Transverse colon (tissue), 4 donors: Measurements from ENCODE around the gene FZD1. TPM values are rescaled to one million over a fixed set of nuclear protein-coding genes. Genes with fewer than 3 reads are reported as not detected.

Experiments
- DNase-seq: peaks from one replicate; pipeline ENCODE4 v3.0.0-alpha.2; 2019
- H3K27ac ChIP-seq, 4 donors: fragments of 200-600 bp; sonication (generic); 2 replicates each; pipeline ENCODE4 v1.5.1; 2016 to 2018; ENCODE audit warnings: inconsistent platforms in 4 of 4
- H3K27me3 ChIP-seq: fragments of 200-600 bp; sonication (generic); 2 replicates; pipeline ENCODE4 v1.5.1; 2017; ENCODE audit warnings: inconsistent platforms
- H3K36me3 ChIP-seq, 4 donors: fragments of 200-600 bp; sonication (generic); 2 replicates each; pipeline ENCODE4 v1.5.1; 2017 to 2019; ENCODE audit warnings: inconsistent platforms in 4 of 4
- H3K4me1 ChIP-seq, 4 donors: fragments of 200-600 bp; sonication (generic); 2 replicates each; pipeline ENCODE4 v1.5.1; 2017 to 2020; ENCODE audit warnings: inconsistent platforms in 4 of 4
- H3K4me3 ChIP-seq, 4 donors: fragments of 200-600 bp; sonication (generic); 1 replicate in 1 of 4; 2 replicates in 3 of 4; pipeline versions ENCODE4 v1.5.1 to v1.6.1; 2017 to 2019; ENCODE audit warnings: inconsistent platforms in 4 of 4
- H3K9me3 ChIP-seq, 2 donors: fragments of 200-600 bp; sonication (generic); 2 replicates each; pipeline ENCODE4 v1.5.1; 2017 to 2019; ENCODE audit warnings: inconsistent platforms in 2 of 2
- EP300 ChIP-seq: sonication (generic); formaldehyde crosslinking; IDR thresholded peaks from one replicate; pipeline ENCODE4 v1.6.1; 2017; ENCODE audit warnings: antibody characterized with exemption, low read depth
- POLR2A ChIP-seq: fragments of 450-650 bp; IDR thresholded peaks from one replicate; pipeline ENCODE4 v1.6.1; 2016; ENCODE audit warnings: antibody characterized with exemption, mild to moderate bottlenecking, moderate library complexity
- POLR2AphosphoS5 ChIP-seq, 3 donors: sonication (generic); formaldehyde crosslinking; IDR thresholded peaks; one replicate each; pipeline ENCODE4 v1.6.1; 2016; ENCODE audit warnings: antibody characterized with exemption in 3 of 3
- WGBS, 2 donors: methylation state at CpG; one replicate each; pipeline ENCODE4 v1.1.5; 2018; ENCODE audit warnings: low coverage in 1 of 2; 5-methylcytosine and 5-hydroxymethylcytosine counted together
- in situ Hi-C, 4 donors: fragments of 200-750 bp; cut with MboI; loops; one replicate each; pipeline versions ENCODE4 v1.15.0 to v1.15.1; 2017; ENCODE audit warnings: low sequenced_read_pairs in 3 of 4, low pct_ligation_motif_present in 1 of 4, low pct_unique_long_range_greater_than_20kb in 1 of 4
- intact Hi-C: fragments of 100-400 bp; cut with DNase I; formaldehyde crosslinking; loops from one replicate; pipeline ENCODE4 v1.15.1; 2023; ENCODE audit warnings: low total_unique reads
- total RNA-seq, 4 donors: library from RNA; depleted of rRNA; stranded (reverse); fragments of >200 nt; gene quantifications; one replicate each; pipeline ENCODE4 v1.1.0, GENCODE V29; 2016
- TF ChIP-seq, protein P1 (sequence below), 5 experiments: fragments of 200-600 bp in 3 of 5; fragments of 450-650 bp in 2 of 5; sonication (generic) in 3 of 5; IDR thresholded peaks; 1 replicate in 2 of 5; 2 replicates in 3 of 5; pipeline ENCODE4 v1.5.1; 2016 to 2017; ENCODE audit warnings: antibody characterized with exemption in 5 of 5, inconsistent platforms in 3 of 5, mild to moderate bottlenecking in 2 of 5, moderate library complexity in 1 of 5

Gene FZD1
- total RNA-seq, 4 donors from 2014 or later, result 5.6 to 9.6 (median 8.1) TPM

DNA sequence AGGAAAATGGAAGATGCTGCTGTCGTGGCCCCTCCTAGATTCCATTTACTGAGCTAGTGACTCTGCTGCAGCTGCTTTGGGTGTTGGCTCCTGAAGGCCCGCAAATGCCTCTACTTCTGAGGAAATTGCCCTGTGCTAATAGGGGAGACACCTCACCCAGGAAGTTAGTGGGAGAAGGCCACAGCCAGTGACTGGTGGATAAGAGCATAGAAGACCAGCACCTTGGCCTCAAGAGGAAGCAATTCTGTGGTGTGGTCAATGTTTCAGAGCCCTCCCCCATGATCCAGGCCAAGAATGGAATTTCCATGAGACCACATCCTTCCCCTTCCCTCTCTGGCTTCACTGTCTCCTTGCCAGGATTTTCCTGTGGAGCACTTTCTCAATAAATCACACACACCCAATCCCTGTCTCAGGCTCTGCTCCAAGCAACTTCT is 25.0 kb upstream of the FZD1 start:
- in situ Hi-C loops (no loop called here), intact Hi-C loops (no loop called here)
- no peak overlapping the region for H3K4me3 ChIP-seq
- H3K4me1 ChIP-seq, result peaks cover 0 to 15% (median 0%) of the 10 kb centered on the region in 4 donors
- no peak overlapping the region for H3K27ac ChIP-seq
- no peaks in the 10 kb centered on the region for H3K27me3 ChIP-seq
- 45% methylated on average over 2 of the region's 2 CpGs; no CpG with 5 or more reads in 1 of the 2 donors for WGBS, 2 donors
- no peak for DNase-seq
- H3K9me3 ChIP-seq, result no peaks in the 10 kb centered on the region
- no peak for TF ChIP-seq EP300
- TF ChIP-seq, protein P1, sequence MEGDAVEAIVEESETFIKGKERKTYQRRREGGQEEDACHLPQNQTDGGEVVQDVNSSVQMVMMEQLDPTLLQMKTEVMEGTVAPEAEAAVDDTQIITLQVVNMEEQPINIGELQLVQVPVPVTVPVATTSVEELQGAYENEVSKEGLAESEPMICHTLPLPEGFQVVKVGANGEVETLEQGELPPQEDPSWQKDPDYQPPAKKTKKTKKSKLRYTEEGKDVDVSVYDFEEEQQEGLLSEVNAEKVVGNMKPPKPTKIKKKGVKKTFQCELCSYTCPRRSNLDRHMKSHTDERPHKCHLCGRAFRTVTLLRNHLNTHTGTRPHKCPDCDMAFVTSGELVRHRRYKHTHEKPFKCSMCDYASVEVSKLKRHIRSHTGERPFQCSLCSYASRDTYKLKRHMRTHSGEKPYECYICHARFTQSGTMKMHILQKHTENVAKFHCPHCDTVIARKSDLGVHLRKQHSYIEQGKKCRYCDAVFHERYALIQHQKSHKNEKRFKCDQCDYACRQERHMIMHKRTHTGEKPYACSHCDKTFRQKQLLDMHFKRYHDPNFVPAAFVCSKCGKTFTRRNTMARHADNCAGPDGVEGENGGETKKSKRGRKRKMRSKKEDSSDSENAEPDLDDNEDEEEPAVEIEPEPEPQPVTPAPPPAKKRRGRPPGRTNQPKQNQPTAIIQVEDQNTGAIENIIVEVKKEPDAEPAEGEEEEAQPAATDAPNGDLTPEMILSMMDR (IDR thresholded peaks at IDR 0.05), result no peak
- no peak for TF ChIP-seq POLR2AphosphoS5 (IDR thresholded peaks at IDR 0.05)
- TF ChIP-seq POLR2A, result no peak
- H3K36me3 ChIP-seq, result no peaks in the 10 kb centered on the region

GRCh38 chr7:91239772-91240171 is 24.5 kb upstream of the FZD1 start:
- Histone ChIP-seq H3K4me3 (no peak overlapping the region), H3K27me3 (no peaks in the 10 kb centered on the region), H3K27ac (no peak overlapping the region), H3K4me1 (peaks cover 0 to 15% (median 0%) of the 10 kb centered on the region in 4 donors), H3K9me3 (no peaks in the 10 kb centered on the region), H3K36me3 (no peaks in the 10 kb centered on the region)
- no peak for TF ChIP-seq POLR2AphosphoS5 (IDR thresholded peaks at IDR 0.05)
- TF ChIP-seq, protein P1 (IDR thresholded peaks at IDR 0.05), result no peak
- no peak for TF ChIP-seq POLR2A
- TF ChIP-seq EP300, result no peak
- intact Hi-C loops, result no loop called here
- DNase-seq, result no peak
- 82% methylated on average over 1 of the region's 1 CpG; no CpG with 5 or more reads in 1 of the 2 donors for WGBS, 2 donors
- in situ Hi-C loops, result no loop called here

GRCh38 chr7:91240376-91240941 is 23.8 kb upstream of the FZD1 start:
- in situ Hi-C loops, result no loop called here
- 40 to 70% methylated on average over 2 of the region's 2 CpGs for WGBS, 2 donors
- Histone ChIP-seq H3K36me3 (no peaks in the 10 kb centered on the region), H3K9me3 (no peaks in the 10 kb centered on the region), H3K4me1 (peaks cover 0 to 15% (median 0%) of the 10 kb centered on the region in 4 donors), H3K27me3 (no peaks in the 10 kb centered on the region), H3K27ac (no peak overlapping the region), H3K4me3 (no peak overlapping the region)
- no peak for TF ChIP-seq POLR2AphosphoS5 (IDR thresholded peaks at IDR 0.05)
- TF ChIP-seq POLR2A, result no peak
- TF ChIP-seq, protein P1 (IDR thresholded peaks at IDR 0.05), result no peak
- TF ChIP-seq EP300, result no peak
- no peak for DNase-seq
- intact Hi-C loops, result no loop called here

DNA sequence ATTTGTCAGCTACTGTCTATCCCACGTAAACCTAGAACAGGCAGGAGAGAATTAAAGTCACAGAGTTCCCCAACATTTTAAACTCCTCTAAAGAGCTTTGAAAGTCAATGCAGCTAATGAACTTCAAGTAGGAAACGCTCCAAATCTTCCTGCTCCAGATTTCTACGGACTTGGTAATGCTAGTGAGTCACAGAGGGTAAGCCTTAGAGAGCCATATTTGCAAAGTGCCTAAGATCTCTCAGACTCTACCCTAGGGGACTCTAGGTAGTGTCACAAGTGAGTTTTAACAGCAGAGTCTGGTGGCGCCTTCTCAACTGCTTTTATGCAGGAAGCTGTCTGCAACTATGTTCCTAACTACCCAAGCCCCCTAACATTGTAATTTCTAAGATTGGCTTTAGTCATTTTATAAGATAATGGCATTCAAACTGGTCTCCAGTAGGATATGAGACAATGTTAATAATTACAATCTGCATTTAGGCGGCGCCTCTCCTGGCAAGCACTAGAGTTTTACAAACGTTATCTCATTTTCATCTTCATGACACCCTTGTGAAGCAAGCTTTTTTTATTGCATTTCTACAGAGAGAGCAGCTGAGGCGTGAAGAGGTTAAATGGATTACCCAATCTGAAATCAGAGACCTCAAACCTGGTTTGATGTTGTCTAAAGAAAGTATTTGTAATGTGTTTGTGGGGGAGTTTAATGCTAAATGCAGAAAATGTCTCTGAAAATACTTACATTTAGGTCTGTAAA is 22.0 kb upstream of the FZD1 start:
- no peak overlapping the region for H3K27ac ChIP-seq

More for the DNA sequence above, 22.0 kb upstream of the FZD1 start:
- no peak overlapping the region for H3K4me3 ChIP-seq
- WGBS, 2 donors, result 57 to 67% methylated on average over 7 to 8 of the region's 8 CpGs
- DNase-seq, result no peak
- no peaks in the 10 kb centered on the region for H3K36me3 ChIP-seq
- intact Hi-C loops, result no loop called here
- no peaks in the 10 kb centered on the region for H3K9me3 ChIP-seq
- H3K4me1 ChIP-seq, result peaks cover 0 to 15% (median 0%) of the 10 kb centered on the region in 4 donors
- TF ChIP-seq EP300 (no peak), POLR2A (no peak), POLR2AphosphoS5 (IDR thresholded peaks at IDR 0.05) (no peak)
- TF ChIP-seq, protein P1 (IDR thresholded peaks at IDR 0.05), result no peak
- no peaks in the 10 kb centered on the region for H3K27me3 ChIP-seq
- in situ Hi-C loops, result no loop called here
